HL-60 (cell line): ENCODE data around the gene SESN2.

Source experiments
- CTCF ChIP-seq: IDR thresholded peaks from one replicate; pipeline ENCODE4 v1.5.1; 2011; ENCODE audit warnings: low read length, control low read depth, inconsistent platforms; ENCODE audit not compliant: insufficient read depth
- GABPA ChIP-seq: IDR thresholded peaks from 2 replicates; pipeline ENCODE4 v1.6.1; 2012; ENCODE audit warnings: low read depth

- TF ChIP-seq CTCF = no peak
- TF ChIP-seq GABPA = no peak
Measured at GRCh38 chr1:28297826-28298225, 38.5 kb downstream of the SESN2 start.
